WERI-Rb-1 (cell line): ENCODE measurements around the gene CTNNA3.

Source experiments
- DNase-seq: peaks from one replicate; pipeline ENCODE4 v3.0.0-alpha.2; 2020
- H3K27ac ChIP-seq: fragments of 250-450 bp; sonication (Bioruptor Pico); 2 replicates; pipeline ENCODE4 v1.5.1; 2020; ENCODE audit warnings: mild to moderate bottlenecking, moderate library complexity
- H3K27me3 ChIP-seq: fragments of 250-450 bp; sonication (Bioruptor Pico); 2 replicates; pipeline ENCODE4 v1.5.1; 2021; ENCODE audit warnings: mild to moderate bottlenecking, low read depth, moderate library complexity; ENCODE audit not compliant: insufficient read depth, severe bottlenecking
- H3K36me3 ChIP-seq: fragments of 250-450 bp; sonication (Bioruptor Pico); 2 replicates; pipeline ENCODE4 v1.5.1; 2020; ENCODE audit warnings: mild to moderate bottlenecking, moderate library complexity
- H3K4me3 ChIP-seq: 2 replicates; pipeline ENCODE4 v1.5.1; 2011; ENCODE audit warnings: low read depth, mild to moderate bottlenecking, control low read depth, low read length
- H3K9me3 ChIP-seq: fragments of 250-450 bp; sonication (Bioruptor Pico); 2 replicates; pipeline ENCODE4 v1.5.1; 2021; ENCODE audit warnings: mild to moderate bottlenecking, moderate library complexity; ENCODE audit not compliant: severe bottlenecking
- TF ChIP-seq, protein P1 (sequence below): IDR thresholded peaks from 2 replicates; pipeline ENCODE4 v1.5.1; 2011; ENCODE audit warnings: low read depth, mild to moderate bottlenecking, control low read depth, inconsistent platforms, low read length

Gene CTNNA3

DNA sequence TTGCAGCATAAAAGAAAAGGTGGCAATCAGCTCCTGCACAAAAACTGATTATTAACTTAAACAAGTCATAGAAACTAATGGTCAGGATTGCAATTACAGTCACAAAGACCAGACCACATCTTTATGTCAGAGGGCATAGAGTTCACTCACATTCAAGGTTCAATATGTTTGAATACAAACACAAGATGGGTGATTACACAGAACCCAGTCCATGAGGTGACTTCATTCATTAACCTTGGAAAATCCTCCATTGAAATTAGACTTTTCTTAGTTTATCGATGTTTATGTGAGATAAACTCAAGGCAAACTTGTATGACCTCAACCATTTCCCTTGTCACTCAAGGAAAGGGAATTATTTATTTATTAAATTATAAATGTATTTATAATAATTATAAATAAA lies 1158.8 kb downstream of the CTNNA3 start:
- no peaks in the 10 kb centered on the region for H3K9me3 ChIP-seq

DNA sequence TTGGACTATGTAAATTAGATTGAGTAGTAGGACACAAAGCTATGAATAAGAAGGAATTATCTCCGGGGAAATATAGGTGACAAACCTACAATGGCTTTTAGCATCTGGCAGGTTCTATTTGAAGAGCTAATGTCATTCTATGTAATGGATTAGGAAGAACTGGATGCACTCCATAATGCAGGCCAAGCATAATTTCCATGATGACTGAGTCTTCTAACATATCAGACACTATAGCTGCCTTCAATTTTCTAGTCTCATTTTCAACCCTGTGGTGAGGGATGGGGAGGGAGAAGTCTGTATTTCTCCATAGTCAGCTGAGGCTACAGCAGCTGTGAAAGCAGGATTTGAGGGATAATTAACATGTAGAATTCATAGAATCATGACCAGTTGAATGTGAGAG lies 1160.6 kb downstream of the CTNNA3 start:
- no peak for DNase-seq
- Histone ChIP-seq H3K27me3 (no peaks in the 10 kb centered on the region), H3K36me3 (no peaks in the 10 kb centered on the region), H3K9me3 (no peaks in the 10 kb centered on the region), H3K27ac (no peak overlapping the region), H3K4me3 (no peak overlapping the region)
- TF ChIP-seq, protein P1, sequence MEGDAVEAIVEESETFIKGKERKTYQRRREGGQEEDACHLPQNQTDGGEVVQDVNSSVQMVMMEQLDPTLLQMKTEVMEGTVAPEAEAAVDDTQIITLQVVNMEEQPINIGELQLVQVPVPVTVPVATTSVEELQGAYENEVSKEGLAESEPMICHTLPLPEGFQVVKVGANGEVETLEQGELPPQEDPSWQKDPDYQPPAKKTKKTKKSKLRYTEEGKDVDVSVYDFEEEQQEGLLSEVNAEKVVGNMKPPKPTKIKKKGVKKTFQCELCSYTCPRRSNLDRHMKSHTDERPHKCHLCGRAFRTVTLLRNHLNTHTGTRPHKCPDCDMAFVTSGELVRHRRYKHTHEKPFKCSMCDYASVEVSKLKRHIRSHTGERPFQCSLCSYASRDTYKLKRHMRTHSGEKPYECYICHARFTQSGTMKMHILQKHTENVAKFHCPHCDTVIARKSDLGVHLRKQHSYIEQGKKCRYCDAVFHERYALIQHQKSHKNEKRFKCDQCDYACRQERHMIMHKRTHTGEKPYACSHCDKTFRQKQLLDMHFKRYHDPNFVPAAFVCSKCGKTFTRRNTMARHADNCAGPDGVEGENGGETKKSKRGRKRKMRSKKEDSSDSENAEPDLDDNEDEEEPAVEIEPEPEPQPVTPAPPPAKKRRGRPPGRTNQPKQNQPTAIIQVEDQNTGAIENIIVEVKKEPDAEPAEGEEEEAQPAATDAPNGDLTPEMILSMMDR: no peak

More for the DNA sequence above, 1158.8 kb downstream of the CTNNA3 start:
- H3K4me3 ChIP-seq: no peak overlapping the region
- H3K27ac ChIP-seq: no peak overlapping the region
- DNase-seq: no peak
- no peaks in the 10 kb centered on the region for H3K36me3 ChIP-seq
- TF ChIP-seq, protein P1: no peak
- H3K27me3 ChIP-seq: no peaks in the 10 kb centered on the region

DNA sequence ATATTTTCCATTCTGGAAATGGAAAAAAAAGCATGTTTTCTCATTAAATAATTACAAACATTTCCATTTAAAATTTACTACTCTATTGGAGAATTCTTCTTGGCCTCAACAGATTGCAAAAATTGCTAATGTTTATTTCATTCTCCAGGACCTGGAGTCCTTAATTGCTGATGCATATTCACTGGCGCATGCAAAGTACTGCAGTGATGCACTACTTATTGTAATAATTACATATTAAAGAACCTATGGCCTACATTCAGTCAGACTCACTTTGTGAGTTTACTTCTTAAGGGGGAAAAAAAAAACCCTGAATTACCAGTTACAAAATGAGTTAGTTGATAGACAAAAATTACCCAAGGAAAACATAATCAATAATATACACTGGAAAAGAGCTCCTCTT lies 1161.1 kb downstream of the CTNNA3 start:
- H3K27ac ChIP-seq: no peak overlapping the region
- H3K36me3 ChIP-seq: no peaks in the 10 kb centered on the region
- no peaks in the 10 kb centered on the region for H3K27me3 ChIP-seq
- no peak overlapping the region for H3K4me3 ChIP-seq
- TF ChIP-seq, protein P1: no peak
- DNase-seq: no peak
- H3K9me3 ChIP-seq: no peaks in the 10 kb centered on the region

DNA sequence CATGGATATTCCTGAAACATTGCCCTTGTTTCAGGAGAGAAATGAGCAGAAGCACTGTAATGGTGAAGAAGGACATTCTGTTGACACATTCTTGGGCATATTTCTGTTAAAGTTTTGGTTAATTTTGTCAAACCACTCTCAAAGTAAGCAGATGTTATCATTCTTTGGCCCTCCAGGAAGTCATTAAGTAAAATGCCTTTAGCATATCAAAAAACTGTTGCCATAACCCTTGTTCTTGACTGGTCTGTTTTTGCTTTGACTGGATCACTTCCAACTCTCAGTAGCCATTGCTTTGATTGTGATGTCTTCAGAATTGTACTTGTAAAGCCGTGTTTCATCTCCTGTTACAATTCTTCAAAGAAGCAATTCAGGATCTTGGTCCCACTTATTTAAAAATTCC lies 1174.5 kb downstream of the CTNNA3 start:
- Histone ChIP-seq H3K4me3 (no peak overlapping the region), H3K36me3 (no peaks in the 10 kb centered on the region), H3K9me3 (no peaks in the 10 kb centered on the region), H3K27ac (no peak overlapping the region), H3K27me3 (no peaks in the 10 kb centered on the region)
- no peak for DNase-seq
- TF ChIP-seq, protein P1: no peak

DNA sequence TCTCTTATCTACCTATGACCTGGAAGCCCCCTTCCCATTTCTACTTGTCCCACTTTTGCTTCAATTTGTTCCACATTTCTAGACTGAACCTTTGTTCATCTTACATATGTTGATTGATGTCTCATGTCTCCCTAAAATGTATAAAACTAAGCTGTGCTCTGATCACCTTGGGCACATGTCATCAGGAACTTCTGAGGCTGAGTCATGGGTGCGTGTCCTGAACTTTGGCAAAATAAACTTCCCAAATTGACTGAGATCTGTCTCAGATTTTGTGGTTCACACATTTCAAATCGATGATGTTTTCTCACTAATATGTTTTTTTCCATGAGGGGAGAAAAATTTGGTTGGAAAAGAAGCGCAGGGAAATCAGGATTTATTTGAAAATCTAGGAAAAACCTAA lies 1176.4 kb downstream of the CTNNA3 start:
- DNase-seq: no peak
- no peak overlapping the region for H3K4me3 ChIP-seq
- no peaks in the 10 kb centered on the region for H3K36me3 ChIP-seq
- TF ChIP-seq, protein P1: no peak
- no peak overlapping the region for H3K27ac ChIP-seq
- no peaks in the 10 kb centered on the region for H3K27me3 ChIP-seq
- H3K9me3 ChIP-seq: no peaks in the 10 kb centered on the region

DNA sequence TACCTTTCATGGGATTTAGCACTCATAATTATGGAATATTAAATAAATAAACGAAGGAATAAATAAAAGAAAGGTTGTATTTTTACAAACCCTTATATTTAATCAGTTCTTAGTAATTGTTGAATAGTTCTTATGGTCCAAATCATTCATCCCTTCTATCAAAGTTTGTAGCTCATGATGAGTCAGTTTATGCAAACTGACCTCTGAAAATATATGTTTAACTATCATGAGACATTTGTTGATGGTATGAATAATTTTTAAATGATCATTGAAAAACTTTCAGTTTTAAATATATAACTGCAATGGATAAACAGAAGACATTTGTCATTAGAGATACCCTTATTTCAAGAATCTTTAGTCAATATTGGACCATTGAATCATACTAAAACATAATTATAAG lies 1181.3 kb downstream of the CTNNA3 start:
- H3K36me3 ChIP-seq: no peaks in the 10 kb centered on the region
- no peaks in the 10 kb centered on the region for H3K27me3 ChIP-seq
- no peak overlapping the region for H3K4me3 ChIP-seq
- TF ChIP-seq, protein P1: no peak
- no peak overlapping the region for H3K27ac ChIP-seq
- H3K9me3 ChIP-seq: no peaks in the 10 kb centered on the region
- DNase-seq: no peak
